Thymus (tissue), 11 donors: ENCODE data around the gene KCNMB2. TPM values are rescaled to one million over a fixed set of nuclear protein-coding genes. Genes with fewer than 3 reads are reported as not detected.
"Not testable (repeated sequence)": the region's sequence is repeated elsewhere in the genome, so short reads cannot be mapped to it uniquely, and the experiment has no call there.

Experiments
- DNase-seq, 9 donors: peaks; one replicate each; pipeline ENCODE4 v3.0.0-alpha.2; 2013; ENCODE audit warnings: low spot score in 9 of 9, low read depth in 6 of 9, missing footprints in 1 of 9
- H3K27ac ChIP-seq, 2 donors: one replicate each; pipeline ENCODE4 v1.5.1; 2013; ENCODE audit warnings: control low read depth in 1 of 2, low read depth in 1 of 2, low read length in 1 of 2, mild to moderate bottlenecking in 1 of 2, moderate library complexity in 1 of 2
- H3K27me3 ChIP-seq, 2 donors: one replicate each; pipeline ENCODE4 v1.5.1; 2013; ENCODE audit warnings: low read length in 1 of 2; ENCODE audit not compliant: control insufficient read depth in 2 of 2, insufficient read depth in 1 of 2
- H3K36me3 ChIP-seq, 2 donors: one replicate each; pipeline ENCODE4 v1.5.1; 2013; ENCODE audit warnings: low read length in 1 of 2, mild to moderate bottlenecking in 1 of 2, moderate library complexity in 1 of 2; ENCODE audit not compliant: control insufficient read depth in 2 of 2, insufficient read depth in 2 of 2
- H3K4me1 ChIP-seq, 2 donors: one replicate each; pipeline ENCODE4 v1.5.1; 2013; ENCODE audit warnings: low read length in 2 of 2; ENCODE audit not compliant: control insufficient read depth in 2 of 2, insufficient read depth in 2 of 2
- H3K4me3 ChIP-seq, 2 donors: one replicate each; pipeline ENCODE4 v1.5.1; 2013; ENCODE audit warnings: low read length in 2 of 2, control low read depth in 1 of 2, mild to moderate bottlenecking in 1 of 2
- H3K9me3 ChIP-seq, 2 donors: one replicate each; pipeline ENCODE4 v1.5.1; 2013; ENCODE audit warnings: low read length in 1 of 2, mild to moderate bottlenecking in 1 of 2; ENCODE audit not compliant: control insufficient read depth in 2 of 2, insufficient read depth in 1 of 2
- WGBS: extraction: QIAGEN DNeasy Blood & Tissue Kit; methylation state at CpG from one replicate; pipeline ENCODE4 v1.1.7; 2013; 5-methylcytosine and 5-hydroxymethylcytosine counted together
- polyA plus RNA-seq: library from polyadenylated mRNA; stranded (reverse); fragments of 200-250 nt; gene quantifications from one replicate; pipeline ENCODE4 v1.2.3, GENCODE V29; 2013
- total RNA-seq: library from RNA; stranded (reverse); fragments of 120-200 nt; gene quantifications from one replicate; pipeline ENCODE4 v1.2.4, GENCODE V29; 2013
- donor health status: healthy.

The KCNMB2 gene
- total and polyA plus RNA-seq, 2 donors: 0.09 to 0.19 TPM

- H3K4me1 ChIP-seq: no peaks in the 10 kb centered on the region
- H3K27ac ChIP-seq: no peak overlapping the region
- WGBS: 98% methylated on average over 2 of the region's 2 CpGs
- no peak overlapping the region for H3K4me3 ChIP-seq
- no peaks in the 10 kb centered on the region for H3K9me3 ChIP-seq
- H3K36me3 ChIP-seq: no peaks in the 10 kb centered on the region
- DNase-seq: no peak
- no peaks in the 10 kb centered on the region for H3K27me3 ChIP-seq
These were observed 32.1 kb upstream of the KCNMB2 start for GRCh38 chr3:178504128-178504527.

GRCh38 chr3:178505832-178506231 is 30.4 kb upstream of the KCNMB2 start:
- Histone ChIP-seq H3K27me3 (no peaks in the 10 kb centered on the region), H3K36me3 (no peaks in the 10 kb centered on the region), H3K4me3 (no peak overlapping the region), H3K4me1 (no peaks in the 10 kb centered on the region), H3K9me3 (no peaks in the 10 kb centered on the region), H3K27ac (no peak overlapping the region)
- WGBS: 94% methylated on average over 3 of the region's 3 CpGs
- DNase-seq: no peak

DNA sequence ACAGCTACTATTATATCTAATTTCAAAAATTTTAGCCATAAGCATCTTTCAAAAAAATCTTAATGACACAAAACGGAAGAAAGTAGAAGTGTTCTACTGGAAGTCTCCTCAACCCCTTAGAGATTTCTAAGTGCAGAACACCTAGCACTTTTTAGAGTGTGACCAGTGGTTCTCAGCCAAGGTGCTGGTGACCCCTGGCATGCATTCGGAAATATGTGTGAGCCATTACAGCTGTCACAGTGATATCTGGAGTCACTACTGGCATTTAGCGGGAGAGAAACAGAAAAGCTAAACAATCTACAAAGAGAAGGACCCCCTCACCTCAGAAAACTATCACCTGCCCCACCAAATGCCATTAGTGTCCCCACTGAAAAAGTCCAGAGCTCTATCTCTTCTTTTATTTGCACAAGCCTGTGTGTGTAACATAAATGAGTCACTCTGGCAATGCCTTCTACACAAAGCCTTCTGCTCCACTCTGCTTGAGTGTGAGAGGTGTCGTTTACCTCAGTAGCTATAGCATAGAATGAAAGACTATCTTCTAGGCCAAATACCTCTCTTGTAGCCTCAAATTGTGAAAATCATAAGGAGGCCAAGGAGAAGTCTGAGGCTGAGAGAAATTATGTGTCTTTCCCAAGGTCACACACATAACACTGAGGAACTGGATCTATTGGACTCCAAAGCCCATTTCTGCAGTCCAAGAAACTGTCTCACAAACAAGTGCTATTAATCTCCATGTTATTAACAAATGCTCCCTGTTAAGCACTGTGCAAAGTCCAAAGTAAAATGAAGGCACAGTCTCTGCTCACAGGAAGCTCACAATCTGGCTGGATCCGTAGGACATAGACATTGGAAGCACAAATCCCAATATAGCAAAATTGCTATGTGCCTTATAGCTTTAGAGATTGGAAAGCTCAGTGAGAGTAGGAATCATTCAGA is 28.5 kb upstream of the KCNMB2 start:
- no peak overlapping the region for H3K27ac ChIP-seq
- WGBS: 93% methylated on average over 5 of the region's 5 CpGs
- no peak for DNase-seq

DNA sequence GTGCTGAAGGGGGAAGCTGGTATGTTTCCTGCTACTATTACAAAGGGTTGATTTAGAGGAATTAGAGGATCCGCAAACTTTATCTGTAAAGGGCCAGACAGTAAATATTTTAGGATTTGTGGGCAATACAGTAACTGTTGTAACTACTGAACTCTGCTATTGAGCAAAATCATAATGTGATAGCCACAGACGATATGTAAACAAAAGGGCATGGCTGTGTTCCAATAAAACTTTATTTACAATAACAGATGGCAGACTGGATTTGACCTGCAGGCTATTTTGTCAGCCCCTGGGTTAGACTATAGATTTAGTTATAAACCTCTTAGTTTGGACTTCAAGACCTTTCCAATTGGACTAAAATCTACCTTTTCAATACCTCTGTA is 27.8 kb upstream of the KCNMB2 start:
- no peaks in the 10 kb centered on the region for H3K4me1 ChIP-seq
- DNase-seq: no peak
- WGBS: 91% methylated on average over 2 of the region's 2 CpGs
- no peak overlapping the region for H3K27ac ChIP-seq
- no peaks in the 10 kb centered on the region for H3K9me3 ChIP-seq
- no peaks in the 10 kb centered on the region for H3K36me3 ChIP-seq
- H3K4me3 ChIP-seq: no peak overlapping the region
- H3K27me3 ChIP-seq: no peaks in the 10 kb centered on the region

More for the DNA sequence above, 28.5 kb upstream of the KCNMB2 start:
- Histone ChIP-seq H3K4me1 (no peaks in the 10 kb centered on the region), H3K36me3 (no peaks in the 10 kb centered on the region), H3K9me3 (no peaks in the 10 kb centered on the region), H3K4me3 (no peak overlapping the region), H3K27me3 (no peaks in the 10 kb centered on the region)

GRCh38 chr3:178510496-178510895 is 25.7 kb upstream of the KCNMB2 start:
- Histone ChIP-seq H3K27me3 (no peaks in the 10 kb centered on the region), H3K4me1 (no peaks in the 10 kb centered on the region), H3K9me3 (no peaks in the 10 kb centered on the region), H3K4me3 (no peak overlapping the region), H3K27ac (no peak overlapping the region), H3K36me3 (no peaks in the 10 kb centered on the region)
- DNase-seq: no peak

DNA sequence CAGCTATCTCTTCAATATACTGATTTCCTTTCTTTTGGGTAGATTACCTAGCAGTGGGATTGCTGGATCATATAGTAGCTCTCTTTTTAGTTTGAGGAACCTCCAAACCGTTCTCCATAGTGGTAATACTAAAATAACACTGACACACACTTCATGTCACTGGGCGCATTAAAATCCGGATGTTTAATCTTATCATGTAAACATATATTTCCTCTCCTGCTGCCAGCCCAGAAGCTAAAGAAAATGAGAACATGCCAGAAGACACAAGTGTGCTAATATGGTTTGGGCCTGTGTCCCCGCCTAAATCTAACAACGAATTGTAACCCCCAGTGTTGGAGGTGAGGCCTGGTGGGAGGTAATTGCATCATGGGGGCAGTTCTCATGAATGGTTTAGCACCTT is 23.6 kb upstream of the KCNMB2 start:
- no peak overlapping the region for H3K4me3 ChIP-seq
- DNase-seq: no peak
- H3K27me3 ChIP-seq: no peaks in the 10 kb centered on the region
- H3K27ac ChIP-seq: no peak overlapping the region
- no peaks in the 10 kb centered on the region for H3K4me1 ChIP-seq
- WGBS: 78% methylated on average over 5 of the region's 5 CpGs
- H3K9me3 ChIP-seq: no peaks in the 10 kb centered on the region
- no peaks in the 10 kb centered on the region for H3K36me3 ChIP-seq

DNA sequence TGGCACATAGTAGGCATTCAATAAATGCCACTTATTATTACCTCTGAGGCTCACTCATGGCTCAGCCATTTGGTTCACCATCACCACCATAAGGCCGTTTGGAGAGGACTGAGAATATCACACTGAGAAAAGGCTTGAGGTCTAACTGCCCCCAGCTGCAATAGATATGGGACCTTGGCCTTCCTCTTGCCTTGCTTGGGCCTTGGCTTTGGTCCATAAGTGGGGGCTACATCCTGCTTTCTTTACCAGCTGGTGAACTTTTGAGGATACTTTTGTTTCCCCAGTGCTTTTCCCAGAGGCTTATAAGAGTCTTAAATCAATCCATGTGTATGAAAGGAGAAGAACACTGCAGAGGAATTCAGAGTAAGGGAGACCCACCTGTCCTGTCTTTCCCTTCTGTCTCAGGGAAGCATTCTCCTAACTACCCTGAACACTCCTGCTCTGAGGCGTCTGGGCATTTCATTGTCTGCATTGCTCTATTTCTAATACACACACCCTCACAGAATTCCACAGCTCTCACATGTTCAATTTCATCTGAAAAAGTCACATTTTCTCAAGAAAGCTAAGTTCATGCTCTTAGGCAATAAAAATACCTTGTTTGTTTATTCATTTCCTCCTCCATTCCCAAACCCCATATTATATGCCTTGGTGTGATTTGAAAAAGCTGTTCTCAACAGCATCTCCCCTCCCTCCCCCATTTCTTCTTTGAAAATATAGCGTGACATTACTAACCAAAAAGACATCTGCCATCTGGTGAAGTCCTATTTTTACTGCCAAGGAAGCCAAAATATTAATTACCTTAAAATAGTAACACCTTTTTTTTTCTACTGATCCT is 22.5 kb upstream of the KCNMB2 start:
- Histone ChIP-seq H3K4me3 (no peak overlapping the region), H3K27ac (no peak overlapping the region), H3K27me3 (no peaks in the 10 kb centered on the region), H3K36me3 (no peaks in the 10 kb centered on the region), H3K4me1 (no peaks in the 10 kb centered on the region), H3K9me3 (no peaks in the 10 kb centered on the region)
- 83% methylated on average over 3 of the region's 3 CpGs for WGBS
- DNase-seq: no peak

DNA sequence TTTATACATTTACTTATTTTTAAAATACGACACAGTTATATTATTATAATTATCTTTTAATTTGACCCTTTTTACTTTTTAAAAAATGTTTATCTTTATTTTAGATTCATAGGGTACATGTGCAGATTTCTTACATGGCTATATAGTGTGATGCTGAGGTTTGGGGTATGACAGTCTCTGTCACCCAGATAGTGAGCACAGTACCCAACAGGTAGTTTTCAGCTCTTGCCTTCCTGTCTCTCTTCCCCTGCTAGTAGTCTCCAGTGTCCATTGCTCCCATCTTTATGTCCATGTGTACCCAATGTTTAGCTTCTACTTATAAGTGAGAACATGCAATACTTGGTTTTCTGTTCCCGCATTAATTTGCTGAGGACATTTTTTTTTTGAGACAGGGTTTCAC is 21.8 kb upstream of the KCNMB2 start:
- Histone ChIP-seq H3K4me1 (no peaks in the 10 kb centered on the region), H3K27me3 (no peaks in the 10 kb centered on the region)
- 98% methylated on average over 2 of the region's 2 CpGs for WGBS

GRCh38 chr3:178515076-178515744 is 21.0 kb upstream of the KCNMB2 start:
- WGBS: 92% methylated on average over 6 of the region's 6 CpGs
- H3K36me3 ChIP-seq, H3K9me3 ChIP-seq, H3K4me3 ChIP-seq, H3K4me1 ChIP-seq, DNase-seq, H3K27ac ChIP-seq, H3K27me3 ChIP-seq: not testable (repeated sequence)

More for the DNA sequence above, 21.8 kb upstream of the KCNMB2 start:
- no peak for DNase-seq
- H3K27ac ChIP-seq: no peak overlapping the region
- H3K36me3 ChIP-seq: no peaks in the 10 kb centered on the region
- no peak overlapping the region for H3K4me3 ChIP-seq
- no peaks in the 10 kb centered on the region for H3K9me3 ChIP-seq
